GM12878 (cell line): ENCODE results near the gene ZNF416.

ENCODE experiments used
- SIN3A ChIP-seq: IDR thresholded peaks from 2 replicates; pipeline ENCODE4 v1.6.1; 2012; ENCODE audit warnings: low read depth, low read length, improper control_type of control experiment
- TF ChIP-seq, protein P1 (sequence below), 3 experiments: IDR thresholded peaks in 2 of 3; conservative IDR thresholded peaks in 1 of 3; 2 replicates each; pipeline ENCODE4 v1.5.1; 2011; ENCODE audit warnings: low read depth in 3 of 3, low read length in 3 of 3, mild to moderate bottlenecking in 3 of 3, control low read depth in 2 of 3, moderate library complexity in 2 of 3, inconsistent platforms in 1 of 3, mixed read lengths in 1 of 3; ENCODE audit not compliant: control insufficient read depth in 2 of 3, insufficient read depth in 1 of 3; ENCODE audit errors: extremely low read depth in 1 of 3

GRCh38 chr19:57587529-57587928 is 8.8 kb upstream of the ZNF416 start:
- TF ChIP-seq, protein P1, sequence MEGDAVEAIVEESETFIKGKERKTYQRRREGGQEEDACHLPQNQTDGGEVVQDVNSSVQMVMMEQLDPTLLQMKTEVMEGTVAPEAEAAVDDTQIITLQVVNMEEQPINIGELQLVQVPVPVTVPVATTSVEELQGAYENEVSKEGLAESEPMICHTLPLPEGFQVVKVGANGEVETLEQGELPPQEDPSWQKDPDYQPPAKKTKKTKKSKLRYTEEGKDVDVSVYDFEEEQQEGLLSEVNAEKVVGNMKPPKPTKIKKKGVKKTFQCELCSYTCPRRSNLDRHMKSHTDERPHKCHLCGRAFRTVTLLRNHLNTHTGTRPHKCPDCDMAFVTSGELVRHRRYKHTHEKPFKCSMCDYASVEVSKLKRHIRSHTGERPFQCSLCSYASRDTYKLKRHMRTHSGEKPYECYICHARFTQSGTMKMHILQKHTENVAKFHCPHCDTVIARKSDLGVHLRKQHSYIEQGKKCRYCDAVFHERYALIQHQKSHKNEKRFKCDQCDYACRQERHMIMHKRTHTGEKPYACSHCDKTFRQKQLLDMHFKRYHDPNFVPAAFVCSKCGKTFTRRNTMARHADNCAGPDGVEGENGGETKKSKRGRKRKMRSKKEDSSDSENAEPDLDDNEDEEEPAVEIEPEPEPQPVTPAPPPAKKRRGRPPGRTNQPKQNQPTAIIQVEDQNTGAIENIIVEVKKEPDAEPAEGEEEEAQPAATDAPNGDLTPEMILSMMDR (IDR thresholded peaks at IDR 0.05 in 2 of 3, conservative IDR thresholded peaks at IDR 0.05 in 1 of 3; ENCODE audit: control insufficient read depth in 2 of 3, extremely low read depth in 1 of 3, insufficient read depth in 1 of 3, low read depth in 3 of 3, low read length in 3 of 3) = no peak
- TF ChIP-seq SIN3A = no peak
